Measurements from ENCODE around the gene ARMC3. TPM values are rescaled to one million over a fixed set of nuclear protein-coding genes. Genes with fewer than 3 reads are reported as not detected.

Gene ARMC3
- total and polyA plus RNA-seq, 4 donors, result 0.05 TPM; not detected in 3

DNA sequence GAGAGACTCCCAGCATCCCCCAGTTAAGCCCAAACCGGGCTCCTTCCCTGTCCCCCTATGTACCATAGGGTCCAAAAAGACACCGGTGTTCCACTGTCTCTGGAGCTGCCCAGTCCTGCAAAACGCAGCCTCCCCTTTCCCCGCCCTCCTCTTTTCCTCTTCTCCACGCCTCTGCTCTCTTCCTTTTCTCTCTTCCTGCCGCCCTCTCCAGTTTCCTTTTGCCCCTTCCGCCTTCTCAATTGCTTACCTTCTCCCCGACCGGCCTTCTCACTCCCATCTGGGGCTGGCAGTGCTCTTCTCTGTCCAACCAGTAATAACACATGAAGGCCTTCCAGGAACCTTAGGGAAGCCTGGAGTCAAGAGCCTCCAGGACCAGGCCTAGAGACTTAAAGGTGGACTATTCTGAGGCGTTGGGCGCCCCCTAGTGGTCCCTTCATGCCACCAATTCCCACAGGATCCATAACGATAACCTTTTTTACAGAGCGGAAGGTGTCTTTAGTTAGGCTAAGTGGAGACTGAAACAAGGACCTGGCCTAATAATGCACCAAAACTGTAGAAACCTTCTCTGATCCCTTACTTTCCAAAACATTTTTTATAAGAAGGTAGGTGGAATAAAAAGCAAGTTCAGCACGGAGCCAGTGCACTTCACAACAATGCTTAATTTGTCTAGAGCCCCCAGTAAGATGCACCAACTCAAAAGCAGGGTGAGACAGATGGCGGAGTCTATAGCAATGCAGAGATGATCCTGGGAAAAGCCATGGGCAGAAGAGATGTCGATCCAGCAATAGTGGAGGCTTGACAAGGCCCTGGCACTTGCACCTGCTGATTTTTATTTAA lies 140.3 kb downstream of the ARMC3 start:
- Histone ChIP-seq H3K36me3 (ENCODE audit: control insufficient read depth in 4 of 4, insufficient read depth in 3 of 4, low read depth in 1 of 4, low read length in 3 of 4) (no peaks in the 10 kb centered on the region), H3K4me1 (ENCODE audit: control insufficient read depth in 4 of 4, insufficient read depth in 4 of 4, low read length in 3 of 4) (peaks cover 0 to 12% (median 5%) of the 10 kb centered on the region in 4 donors), H3K9me3 (ENCODE audit: control insufficient read depth in 4 of 4, low read length in 3 of 4) (no peaks in the 10 kb centered on the region), H3K4me3 (ENCODE audit: low read depth in 1 of 3, low read length in 3 of 3) (no peak overlapping the region), H3K27ac (ENCODE audit: low read depth in 1 of 2, low read length in 2 of 2) (no peak overlapping the region), H3K9ac (ENCODE audit: low read depth in 1 of 2, low read length in 2 of 2) (no peak overlapping the region), H3K27me3 (ENCODE audit: control insufficient read depth in 4 of 4, insufficient read depth in 4 of 4, low read length in 3 of 4) (no peaks in the 10 kb centered on the region)
- DNase-seq (ENCODE audit: low spot score), result peak; percentile 77
- WGBS, result 52% methylated on average over 16 of the region's 16 CpGs
- TF ChIP-seq, protein P1, sequence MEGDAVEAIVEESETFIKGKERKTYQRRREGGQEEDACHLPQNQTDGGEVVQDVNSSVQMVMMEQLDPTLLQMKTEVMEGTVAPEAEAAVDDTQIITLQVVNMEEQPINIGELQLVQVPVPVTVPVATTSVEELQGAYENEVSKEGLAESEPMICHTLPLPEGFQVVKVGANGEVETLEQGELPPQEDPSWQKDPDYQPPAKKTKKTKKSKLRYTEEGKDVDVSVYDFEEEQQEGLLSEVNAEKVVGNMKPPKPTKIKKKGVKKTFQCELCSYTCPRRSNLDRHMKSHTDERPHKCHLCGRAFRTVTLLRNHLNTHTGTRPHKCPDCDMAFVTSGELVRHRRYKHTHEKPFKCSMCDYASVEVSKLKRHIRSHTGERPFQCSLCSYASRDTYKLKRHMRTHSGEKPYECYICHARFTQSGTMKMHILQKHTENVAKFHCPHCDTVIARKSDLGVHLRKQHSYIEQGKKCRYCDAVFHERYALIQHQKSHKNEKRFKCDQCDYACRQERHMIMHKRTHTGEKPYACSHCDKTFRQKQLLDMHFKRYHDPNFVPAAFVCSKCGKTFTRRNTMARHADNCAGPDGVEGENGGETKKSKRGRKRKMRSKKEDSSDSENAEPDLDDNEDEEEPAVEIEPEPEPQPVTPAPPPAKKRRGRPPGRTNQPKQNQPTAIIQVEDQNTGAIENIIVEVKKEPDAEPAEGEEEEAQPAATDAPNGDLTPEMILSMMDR (IDR thresholded peaks at IDR 0.05; ENCODE audit: low read depth, low read length, missing input control), result peak; percentile 84
- TF ChIP-seq, protein P2, sequence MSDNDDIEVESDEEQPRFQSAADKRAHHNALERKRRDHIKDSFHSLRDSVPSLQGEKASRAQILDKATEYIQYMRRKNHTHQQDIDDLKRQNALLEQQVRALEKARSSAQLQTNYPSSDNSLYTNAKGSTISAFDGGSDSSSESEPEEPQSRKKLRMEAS (IDR thresholded peaks at IDR 0.05), result no peak
- TF ChIP-seq RAD21 (IDR thresholded peaks at IDR 0.05) (peak; percentile 88 to 90), YY1 (IDR thresholded peaks at IDR 0.05) (no peak), FOXA2 (IDR thresholded peaks at IDR 0.05) (no peak)

DNA sequence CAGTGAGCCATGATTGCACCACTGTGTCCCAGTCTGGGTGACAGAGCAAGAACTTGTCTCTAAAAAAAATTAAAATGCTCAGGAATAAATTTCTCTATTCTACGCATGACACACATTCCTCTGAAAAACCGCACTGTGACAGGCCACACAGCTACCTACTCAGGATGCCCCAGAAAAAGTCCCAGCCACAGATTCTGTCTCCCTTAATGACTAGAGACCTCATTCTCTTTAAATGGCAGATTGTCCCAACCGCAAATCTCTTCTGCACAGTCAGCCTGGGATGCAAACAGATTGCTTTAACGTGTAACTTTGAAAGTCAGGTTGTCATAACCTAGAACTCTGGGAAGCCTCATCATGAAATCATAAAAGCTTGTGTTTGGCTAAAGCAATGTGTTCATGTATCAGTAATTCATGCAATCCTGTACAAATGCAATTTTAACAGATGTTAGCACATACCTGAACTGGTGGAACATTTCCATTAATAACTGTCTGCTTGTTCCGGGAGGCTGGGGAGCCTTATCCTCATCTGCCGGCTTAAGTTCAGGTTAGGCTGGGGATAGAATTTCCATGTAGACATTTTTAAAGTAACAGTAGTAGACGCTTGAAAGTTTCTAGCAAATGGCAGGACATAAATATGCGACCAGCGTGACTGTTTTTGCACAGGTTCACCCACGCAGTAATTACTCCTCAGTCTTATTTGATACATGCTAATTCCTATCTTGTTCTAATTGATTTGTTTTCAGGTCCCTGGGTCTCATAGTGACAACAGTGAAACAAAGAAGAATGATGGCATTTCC lies 141.4 kb downstream of the ARMC3 start:
- no peak for DNase-seq (ENCODE audit: low spot score)
- 89% methylated on average over 10 of the region's 10 CpGs for WGBS

More for the DNA sequence above, 141.4 kb downstream of the ARMC3 start:
- H3K9ac ChIP-seq (ENCODE audit: low read depth in 1 of 2, low read length in 2 of 2), result no peak overlapping the region
- H3K4me1 ChIP-seq (ENCODE audit: control insufficient read depth in 4 of 4, insufficient read depth in 4 of 4, low read length in 3 of 4), result peaks cover 0 to 12% (median 5%) of the 10 kb centered on the region in 4 donors
- H3K4me3 ChIP-seq (ENCODE audit: low read depth in 1 of 3, low read length in 3 of 3), result no peak overlapping the region
- H3K27ac ChIP-seq (ENCODE audit: low read depth in 1 of 2, low read length in 2 of 2), result no peak overlapping the region
- H3K36me3 ChIP-seq (ENCODE audit: control insufficient read depth in 4 of 4, insufficient read depth in 3 of 4, low read depth in 1 of 4, low read length in 3 of 4), result no peaks in the 10 kb centered on the region
- no peaks in the 10 kb centered on the region for H3K27me3 ChIP-seq (ENCODE audit: control insufficient read depth in 4 of 4, insufficient read depth in 4 of 4, low read length in 3 of 4)
- TF ChIP-seq, protein P3, sequence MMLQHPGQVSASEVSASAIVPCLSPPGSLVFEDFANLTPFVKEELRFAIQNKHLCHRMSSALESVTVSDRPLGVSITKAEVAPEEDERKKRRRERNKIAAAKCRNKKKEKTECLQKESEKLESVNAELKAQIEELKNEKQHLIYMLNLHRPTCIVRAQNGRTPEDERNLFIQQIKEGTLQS (IDR thresholded peaks at IDR 0.05), result no peak
- TF ChIP-seq RXRA (IDR thresholded peaks at IDR 0.05) (no peak), HNF4A (conservative IDR thresholded peaks at IDR 0.05) (no peak), RAD21 (IDR thresholded peaks at IDR 0.05) (no peak), JUND (IDR thresholded peaks at IDR 0.05) (no peak), HNF4G (IDR thresholded peaks at IDR 0.05) (no peak)
- TF ChIP-seq, protein P1 (IDR thresholded peaks at IDR 0.05; ENCODE audit: low read depth, low read length, missing input control), result no peak
- TF ChIP-seq, protein P4, sequence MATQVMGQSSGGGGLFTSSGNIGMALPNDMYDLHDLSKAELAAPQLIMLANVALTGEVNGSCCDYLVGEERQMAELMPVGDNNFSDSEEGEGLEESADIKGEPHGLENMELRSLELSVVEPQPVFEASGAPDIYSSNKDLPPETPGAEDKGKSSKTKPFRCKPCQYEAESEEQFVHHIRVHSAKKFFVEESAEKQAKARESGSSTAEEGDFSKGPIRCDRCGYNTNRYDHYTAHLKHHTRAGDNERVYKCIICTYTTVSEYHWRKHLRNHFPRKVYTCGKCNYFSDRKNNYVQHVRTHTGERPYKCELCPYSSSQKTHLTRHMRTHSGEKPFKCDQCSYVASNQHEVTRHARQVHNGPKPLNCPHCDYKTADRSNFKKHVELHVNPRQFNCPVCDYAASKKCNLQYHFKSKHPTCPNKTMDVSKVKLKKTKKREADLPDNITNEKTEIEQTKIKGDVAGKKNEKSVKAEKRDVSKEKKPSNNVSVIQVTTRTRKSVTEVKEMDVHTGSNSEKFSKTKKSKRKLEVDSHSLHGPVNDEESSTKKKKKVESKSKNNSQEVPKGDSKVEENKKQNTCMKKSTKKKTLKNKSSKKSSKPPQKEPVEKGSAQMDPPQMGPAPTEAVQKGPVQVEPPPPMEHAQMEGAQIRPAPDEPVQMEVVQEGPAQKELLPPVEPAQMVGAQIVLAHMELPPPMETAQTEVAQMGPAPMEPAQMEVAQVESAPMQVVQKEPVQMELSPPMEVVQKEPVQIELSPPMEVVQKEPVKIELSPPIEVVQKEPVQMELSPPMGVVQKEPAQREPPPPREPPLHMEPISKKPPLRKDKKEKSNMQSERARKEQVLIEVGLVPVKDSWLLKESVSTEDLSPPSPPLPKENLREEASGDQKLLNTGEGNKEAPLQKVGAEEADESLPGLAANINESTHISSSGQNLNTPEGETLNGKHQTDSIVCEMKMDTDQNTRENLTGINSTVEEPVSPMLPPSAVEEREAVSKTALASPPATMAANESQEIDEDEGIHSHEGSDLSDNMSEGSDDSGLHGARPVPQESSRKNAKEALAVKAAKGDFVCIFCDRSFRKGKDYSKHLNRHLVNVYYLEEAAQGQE (IDR thresholded peaks at IDR 0.05), result no peak
- TF ChIP-seq, protein P2 (IDR thresholded peaks at IDR 0.05), result no peak
- TF ChIP-seq, protein P5, sequence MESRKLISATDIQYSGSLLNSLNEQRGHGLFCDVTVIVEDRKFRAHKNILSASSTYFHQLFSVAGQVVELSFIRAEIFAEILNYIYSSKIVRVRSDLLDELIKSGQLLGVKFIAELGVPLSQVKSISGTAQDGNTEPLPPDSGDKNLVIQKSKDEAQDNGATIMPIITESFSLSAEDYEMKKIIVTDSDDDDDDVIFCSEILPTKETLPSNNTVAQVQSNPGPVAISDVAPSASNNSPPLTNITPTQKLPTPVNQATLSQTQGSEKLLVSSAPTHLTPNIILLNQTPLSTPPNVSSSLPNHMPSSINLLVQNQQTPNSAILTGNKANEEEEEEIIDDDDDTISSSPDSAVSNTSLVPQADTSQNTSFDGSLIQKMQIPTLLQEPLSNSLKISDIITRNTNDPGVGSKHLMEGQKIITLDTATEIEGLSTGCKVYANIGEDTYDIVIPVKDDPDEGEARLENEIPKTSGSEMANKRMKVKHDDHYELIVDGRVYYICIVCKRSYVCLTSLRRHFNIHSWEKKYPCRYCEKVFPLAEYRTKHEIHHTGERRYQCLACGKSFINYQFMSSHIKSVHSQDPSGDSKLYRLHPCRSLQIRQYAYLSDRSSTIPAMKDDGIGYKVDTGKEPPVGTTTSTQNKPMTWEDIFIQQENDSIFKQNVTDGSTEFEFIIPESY (IDR thresholded peaks at IDR 0.05), result no peak
- no peaks in the 10 kb centered on the region for H3K9me3 ChIP-seq (ENCODE audit: control insufficient read depth in 4 of 4, low read length in 3 of 4)

All from liver (tissue), 9 donors.